ENCODE results near the gene SLC25A40. TPM values are rescaled to one million over a fixed set of nuclear protein-coding genes. Genes with fewer than 3 reads are reported as not detected.
"Not testable (repeated sequence)": the region's sequence is repeated elsewhere in the genome, so short reads cannot be mapped to it uniquely, and the experiment has no call there.

Gene SLC25A40
- total RNA-seq, 1 experiment from 2014 or later = 29.7 TPM

DNA sequence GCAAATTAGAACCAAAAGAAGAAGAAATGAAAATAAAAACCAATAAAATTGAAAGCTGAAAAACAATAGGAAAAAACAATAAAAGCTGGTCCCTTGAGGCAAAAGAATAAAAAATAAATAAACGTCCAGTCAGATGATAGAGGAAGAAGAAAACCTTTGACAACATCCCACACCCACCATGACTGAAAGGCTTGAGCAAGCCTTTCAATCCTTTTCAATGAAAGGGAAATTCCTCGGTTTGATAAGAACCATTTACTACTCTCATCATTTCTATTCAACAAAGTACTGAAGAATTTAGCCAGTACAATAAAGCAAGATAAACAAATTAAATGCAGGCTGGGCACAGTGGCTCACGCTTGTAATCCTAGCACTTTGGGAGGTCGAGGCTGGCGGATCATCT, 3.8 kb downstream of the SLC25A40 start:
- DNase-seq (ENCODE audit: low read depth) = no peak

DNA sequence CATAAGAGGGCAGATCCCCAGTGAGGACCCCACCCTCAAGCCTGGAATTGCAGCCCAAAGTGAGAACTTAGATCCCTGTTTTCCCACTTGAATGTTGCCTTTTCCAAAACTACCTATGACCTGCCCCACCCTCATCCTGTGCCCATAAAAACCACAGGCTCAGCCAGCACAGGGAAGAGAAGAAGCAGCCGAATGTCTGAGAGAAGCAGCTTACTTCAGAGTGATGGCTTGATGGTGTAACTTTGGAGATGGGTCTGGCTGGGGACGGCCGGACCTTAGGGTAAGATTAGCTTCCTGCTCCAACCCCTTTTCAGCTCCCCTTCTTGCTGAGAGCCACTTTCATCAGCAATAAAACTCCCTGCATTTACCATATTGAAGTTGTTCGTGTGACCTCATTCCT, 5.7 kb downstream of the SLC25A40 start:
- no peak for DNase-seq (ENCODE audit: low read depth)

- not testable (repeated sequence) for DNase-seq (ENCODE audit: low read depth)
Observed at GRCh38 chr7:87866533-87866932, 9.6 kb downstream of the SLC25A40 start.

- DNase-seq (ENCODE audit: low read depth) = no peak
Observed at GRCh38 chr7:87866089-87866488, 10.1 kb downstream of the SLC25A40 start.

DNA sequence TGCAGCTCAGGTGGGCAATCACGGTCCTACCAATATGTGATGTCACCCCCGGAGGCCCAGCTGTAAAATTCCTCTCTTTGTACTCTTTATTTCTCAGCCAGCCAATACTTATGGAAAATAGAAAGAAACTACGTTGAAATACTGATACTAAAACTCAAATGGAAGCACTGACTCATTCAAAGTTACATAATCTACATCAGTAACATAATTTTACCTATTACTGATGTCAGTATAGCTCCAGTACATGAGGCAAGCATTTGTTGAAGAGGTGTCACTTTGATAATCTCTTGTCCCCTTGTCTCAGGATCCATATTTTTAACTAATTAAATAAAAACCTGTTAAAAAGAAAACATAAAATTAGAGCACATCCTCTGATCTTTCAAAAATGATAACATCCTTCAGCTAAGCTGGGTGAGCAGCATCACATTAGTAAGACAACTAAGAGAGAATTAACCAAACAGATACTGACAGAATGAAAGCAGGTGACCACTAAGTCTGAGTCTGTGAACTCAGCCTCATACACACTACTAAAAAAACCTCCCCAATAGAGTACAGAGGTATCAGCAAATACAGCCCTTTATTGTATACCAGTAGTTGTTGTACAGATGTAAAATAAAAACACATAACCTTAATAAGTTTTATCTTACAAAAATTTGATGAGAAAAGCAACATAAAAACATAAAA, 17.6 kb downstream of the SLC25A40 start:
- DNase-seq (ENCODE audit: low read depth) = no peak

DNA sequence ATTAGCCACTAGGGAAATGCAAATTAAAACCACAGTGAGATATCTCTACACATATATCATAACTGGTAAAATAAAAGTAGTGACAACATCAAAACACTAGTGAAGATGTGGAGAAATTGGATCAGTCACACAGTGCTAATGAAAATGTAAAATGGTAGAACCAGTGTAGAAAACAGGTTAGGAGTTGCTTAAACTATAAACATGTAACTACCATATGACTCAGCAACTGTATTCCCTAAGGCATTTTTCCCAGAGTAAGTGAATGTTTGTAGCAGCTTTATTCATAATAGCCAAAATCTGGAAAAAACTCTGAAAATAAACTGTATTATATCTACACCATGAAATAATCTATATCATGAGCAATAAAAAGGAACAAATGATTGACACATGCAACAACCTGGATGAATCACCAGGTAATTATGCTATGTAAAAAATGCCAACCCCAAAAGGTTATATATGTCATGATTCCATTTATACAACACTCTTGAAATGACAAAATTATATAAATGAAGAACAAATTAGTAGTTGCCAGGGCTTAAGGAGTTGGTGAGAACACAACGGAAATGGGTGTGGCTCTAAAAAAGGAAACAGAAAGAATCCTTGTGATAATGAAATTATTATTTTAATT, 22.8 kb downstream of the SLC25A40 start:
- peak; percentile 72 for DNase-seq (ENCODE audit: low read depth)

- no peak for DNase-seq (ENCODE audit: low read depth)
Observed at GRCh38 chr7:87852306-87852705, 23.9 kb downstream of the SLC25A40 start.

GRCh38 chr7:87850836-87851593, 25.1 kb downstream of the SLC25A40 start:
- DNase-seq (ENCODE audit: low read depth) = peak; percentile 43

DNA sequence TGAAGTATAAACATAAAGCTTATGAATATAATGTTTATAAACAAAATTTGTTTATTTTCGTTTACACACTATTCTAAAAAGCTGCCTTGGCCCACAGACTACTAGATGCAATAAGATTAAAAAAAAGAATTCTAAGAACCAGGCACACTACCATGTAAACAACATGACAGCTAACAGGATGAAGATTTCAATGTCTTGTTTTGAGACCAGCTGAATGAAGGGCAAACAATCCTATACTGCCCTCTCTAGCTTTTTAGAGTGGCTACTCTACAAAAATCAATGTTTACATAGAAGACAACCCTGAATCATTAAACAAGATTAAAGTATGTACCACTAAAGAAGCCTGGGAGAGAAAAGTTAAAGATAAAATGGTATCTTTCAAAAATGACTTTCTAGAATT, 38.6 kb downstream of the SLC25A40 start:
- DNase-seq (ENCODE audit: low read depth) = no peak

DNA sequence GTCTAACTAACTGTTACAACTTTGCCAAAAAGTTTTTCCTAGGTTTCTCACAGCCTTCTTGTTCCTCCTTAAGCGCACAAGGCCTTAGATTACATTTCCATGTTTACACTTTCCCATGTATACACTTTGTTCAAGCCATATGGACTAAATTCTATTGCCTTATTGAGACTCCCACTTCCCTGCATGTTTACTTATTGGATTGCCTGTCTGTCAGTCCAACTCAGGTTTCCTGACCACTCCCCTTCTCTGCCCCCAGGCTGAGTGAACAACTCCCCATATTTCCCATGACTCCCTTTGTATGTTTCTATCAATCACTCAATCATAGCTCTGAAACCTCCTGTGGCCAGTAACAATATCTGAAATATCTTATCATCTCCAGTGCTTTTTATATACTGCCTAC, 43.0 kb downstream of the SLC25A40 start:
- DNase-seq (ENCODE audit: low read depth) = no peak

- DNase-seq (ENCODE audit: low read depth) = no peak
Observed at GRCh38 chr7:87831097-87831496, 45.1 kb downstream of the SLC25A40 start.

GRCh38 chr7:87828383-87828782, 47.8 kb downstream of the SLC25A40 start:
- DNase-seq (ENCODE audit: low read depth) = not testable (repeated sequence)

DNA sequence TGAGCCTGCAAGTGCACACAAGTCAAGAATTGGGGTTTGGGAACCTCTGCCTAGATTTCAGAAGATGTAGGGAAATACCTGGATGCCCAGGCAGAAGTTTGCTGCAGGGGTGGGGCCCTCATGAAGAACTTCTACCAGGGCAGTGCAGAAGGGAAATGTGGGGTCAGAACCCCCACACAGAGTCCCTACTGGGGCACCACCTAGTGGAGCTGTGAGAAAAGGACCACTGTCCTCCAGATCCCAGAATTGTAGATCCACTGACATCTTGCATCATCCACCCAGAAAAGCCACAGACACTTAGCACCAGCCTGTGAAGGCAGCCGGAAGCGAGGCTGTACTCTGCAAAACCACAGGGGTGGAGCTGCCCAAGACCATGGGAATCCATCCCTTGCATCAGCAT, 50.8 kb downstream of the SLC25A40 start:
- DNase-seq (ENCODE audit: low read depth) = not testable (repeated sequence)

- not testable (repeated sequence) for DNase-seq (ENCODE audit: low read depth)
Observed at GRCh38 chr7:87822056-87822455, 54.1 kb downstream of the SLC25A40 start.

GRCh38 chr7:87818336-87818735, 57.8 kb downstream of the SLC25A40 start:
- no peak for DNase-seq (ENCODE audit: low read depth)

DNA sequence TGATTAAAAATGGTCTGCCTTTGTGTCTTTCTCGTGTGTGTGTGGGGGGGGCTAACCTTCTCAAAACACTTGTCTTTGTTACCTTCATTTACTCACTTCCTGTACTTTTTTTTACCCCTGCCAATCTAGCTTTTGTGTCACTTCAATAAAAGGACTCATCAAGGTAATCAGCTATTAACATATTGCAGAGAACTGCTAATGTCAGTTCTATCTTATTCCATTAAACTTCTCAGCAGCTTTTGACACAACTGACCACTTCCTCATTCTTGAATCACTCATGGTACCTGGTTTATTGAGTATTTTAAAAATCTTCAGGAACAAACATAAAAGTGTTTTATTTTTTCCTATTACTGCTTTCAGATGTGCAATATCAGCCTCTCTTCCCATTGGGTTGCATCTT, 59.8 kb downstream of the SLC25A40 start:
- no peak for DNase-seq (ENCODE audit: low read depth)

DNA sequence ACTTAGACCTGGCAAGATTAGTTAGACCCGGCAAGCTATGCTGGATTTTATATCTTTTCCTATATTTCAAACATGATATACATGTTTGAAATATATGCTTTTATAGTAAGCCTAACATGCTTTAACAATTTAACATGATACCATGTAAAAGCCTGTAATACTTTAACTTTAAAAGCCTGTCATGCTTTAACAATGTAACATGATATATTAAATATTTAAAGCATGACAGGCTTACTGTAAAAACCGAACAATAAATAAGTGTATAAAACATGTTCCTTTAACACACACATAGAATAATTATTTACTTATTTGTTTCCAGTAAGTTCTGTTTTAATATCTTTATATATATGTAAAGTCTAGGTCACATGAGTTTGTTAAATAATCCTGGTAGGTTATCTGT, 65.4 kb downstream of the SLC25A40 start:
- no peak for DNase-seq (ENCODE audit: low read depth)

DNA sequence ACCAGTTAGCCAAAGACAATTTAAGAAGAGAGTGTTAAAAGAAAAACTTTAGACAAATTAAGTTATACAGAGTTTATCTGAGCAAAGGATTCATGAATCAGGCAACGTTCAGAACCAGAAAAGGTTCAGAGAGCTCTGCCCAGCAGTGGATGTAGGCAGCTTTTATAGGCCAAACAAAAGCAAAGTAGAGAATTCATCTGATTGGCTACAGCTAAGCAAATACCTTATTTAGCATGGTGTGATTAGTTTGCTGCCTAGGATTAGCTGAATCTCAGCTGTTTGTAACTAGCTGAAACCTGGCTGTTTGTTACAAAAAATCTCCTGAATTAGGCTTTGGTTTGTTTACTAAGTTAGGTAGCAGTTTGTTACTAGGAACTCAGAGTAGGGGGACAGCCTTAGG, 66.0 kb downstream of the SLC25A40 start:
- peak; percentile 20 for DNase-seq (ENCODE audit: low read depth)

- DNase-seq (ENCODE audit: low read depth) = no peak
Observed at GRCh38 chr7:87806150-87806549, 70.0 kb downstream of the SLC25A40 start.

DNA sequence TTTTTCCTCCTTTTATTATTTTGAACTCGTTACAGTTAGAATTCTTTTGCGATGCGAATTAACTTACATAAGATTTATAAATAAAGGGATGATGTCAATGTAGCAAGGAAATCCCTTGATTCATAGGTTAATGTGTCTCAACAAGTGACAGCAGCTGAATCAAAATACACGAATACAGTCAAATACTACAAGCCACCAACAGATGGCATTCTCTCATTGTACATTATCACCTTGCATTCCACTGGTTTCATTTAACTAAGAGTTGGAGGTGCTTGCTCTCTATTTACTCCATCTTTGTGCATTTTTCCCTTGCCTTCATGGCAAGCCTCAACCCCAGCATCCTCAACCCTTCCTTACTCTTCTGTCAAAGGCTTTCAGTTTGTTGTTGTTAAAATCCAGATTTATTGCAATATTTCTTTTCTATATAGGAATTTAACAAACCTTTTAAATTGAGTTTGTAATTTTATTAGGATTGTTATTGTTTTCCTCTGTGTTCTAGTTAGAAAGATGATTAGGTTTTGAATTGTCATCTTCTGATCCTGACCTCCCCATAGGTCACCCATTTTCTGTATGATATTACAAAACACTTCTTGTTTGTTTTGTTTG, 78.3 kb downstream of the SLC25A40 start:
- peak; percentile 72 for DNase-seq (ENCODE audit: low read depth)

DNA sequence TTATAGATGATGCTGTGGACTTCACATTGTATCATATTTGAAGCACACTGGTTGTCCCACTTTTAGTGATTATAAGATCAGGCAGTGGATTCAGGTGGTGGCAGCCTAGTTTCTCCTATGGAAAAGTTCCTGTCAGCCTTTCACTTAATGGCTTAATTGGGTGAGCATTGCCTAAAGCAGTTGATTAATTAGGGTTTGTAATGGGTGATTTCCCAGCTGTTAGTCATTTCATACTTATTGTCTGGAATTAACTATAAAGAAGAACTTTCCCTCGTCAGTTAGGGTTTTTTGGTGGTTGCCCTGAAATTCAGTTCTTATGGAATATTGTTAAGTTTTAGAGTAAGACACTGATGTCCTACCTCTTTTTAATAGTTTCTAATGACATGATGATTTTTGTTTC, 78.8 kb downstream of the SLC25A40 start:
- no peak for DNase-seq (ENCODE audit: low read depth)

DNA sequence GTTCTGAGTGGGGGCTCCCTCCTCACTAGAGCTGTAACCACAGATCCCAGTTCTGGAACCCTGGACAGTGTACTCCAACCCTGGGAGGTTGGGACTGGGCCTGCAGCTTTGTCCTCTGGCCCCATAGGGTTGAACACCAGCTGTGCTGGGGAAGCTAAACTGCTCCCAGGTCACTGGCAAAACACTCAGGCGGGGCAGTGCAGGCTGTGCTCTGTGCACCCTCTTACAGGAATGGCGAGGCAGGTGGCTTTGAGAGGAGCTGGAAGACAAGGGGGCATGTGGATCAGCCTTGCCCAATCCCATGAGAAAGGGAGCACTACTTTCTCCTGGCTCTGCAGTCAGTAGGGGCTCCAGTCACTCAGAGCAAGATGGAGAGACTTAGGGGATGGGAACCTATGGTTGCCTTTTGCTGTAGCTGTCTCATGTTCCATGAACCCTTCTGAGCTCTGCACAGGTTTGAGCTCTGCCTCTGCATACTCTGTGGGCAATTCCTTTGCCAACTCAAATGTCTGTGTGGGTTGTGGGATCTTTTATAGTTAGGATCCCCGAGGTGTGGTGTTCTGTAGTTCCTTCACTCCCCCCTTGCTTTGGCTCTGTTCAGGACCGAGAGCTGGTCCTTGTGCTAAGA, 90.7 kb downstream of the SLC25A40 start:
- no peak for DNase-seq (ENCODE audit: low read depth)

All from LHCN-M2 (cell line).